HepG2 (cell line): ENCODE measurements around the gene ATAD2B. TPM values are rescaled to one million over a fixed set of nuclear protein-coding genes. Genes with fewer than 3 reads are reported as not detected.
A peak's percentile ranks its signal among the peaks of the same experiment; 100 is the strongest.

Experiments
- ATAC-seq: fragments of 200-7000 bp; cut with Tn5 transposase; 3 replicates; pipeline ENCODE4 v1.9.1; 2020; ENCODE audit warnings: mild to moderate bottlenecking, moderate library complexity
- BruUV-seq: library from RNA; stranded (reverse); fragments of 400-500 nt; replicated peaks from 2 replicates; lab custom pipeline; 2021; lab: Mats Ljungman, UMichigan
- CTCF ChIA-PET: fragments of 300-600 bp; formaldehyde crosslinking; extraction: SDS; loops from one replicate; lab custom pipeline; 2021; ENCODE audit warnings: low total read pairs, inconsistent platforms, low intra/inter-chr PET ratio; lab: Yijun Ruan, JAX
- POLR2A ChIA-PET: fragments of 350-600 bp; sonication (Branson Sonifier 250); formaldehyde crosslinking; loops from one replicate; lab custom pipeline; 2020; ENCODE audit warnings: antibody characterized with exemption, inconsistent platforms; lab: Yijun Ruan, JAX
- DNase-seq: peaks from one replicate; pipeline ENCODE4 v3.0.0-alpha.2; 2015; ENCODE audit warnings: low spot score
- FAIRE-seq: peaks from 3 replicates; lab custom pipeline; 2011; peaks lifted over from hg19 to GRCh38; lab: Jason Lieb, UNC
- H2AFZ ChIP-seq: one replicate; pipeline ENCODE4 v1.6.1; 2011; ENCODE audit warnings: low read length, inconsistent platforms
- H3K27ac ChIP-seq: fragments of 300-600 bp; 3 replicates; pipeline ENCODE4 v1.8.0; 2011; ENCODE audit warnings: mixed run types, mild to moderate bottlenecking, mixed read lengths, low read length, inconsistent platforms; ENCODE audit not compliant: insufficient read depth; ENCODE audit errors: extremely low read length
- H3K27me3 ChIP-seq, 2 experiments: fragments of 200-600 bp in 1 of 2; 2 replicates in 1 of 2; 3 replicates in 1 of 2; pipeline versions ENCODE4 v1.6.0 to v1.8.0; 2011; ENCODE audit warnings: low read length in 2 of 2, mild to moderate bottlenecking in 2 of 2, moderate library complexity in 2 of 2, inconsistent platforms in 1 of 2; ENCODE audit not compliant: insufficient read depth in 2 of 2, control insufficient read depth in 1 of 2
- H3K36me3 ChIP-seq, 2 experiments: fragments of 200-600 bp in 1 of 2; replicated peaks in 1 of 2; 2 replicates in 1 of 2; 3 replicates in 1 of 2; pipeline versions ENCODE4 v1.5.1 to v1.8.0; 2011; ENCODE audit warnings: low read length in 2 of 2, inconsistent platforms in 1 of 2; ENCODE audit not compliant: insufficient read depth in 2 of 2, control insufficient read depth in 1 of 2
- H3K4me1 ChIP-seq: 2 replicates; pipeline ENCODE4 v1.5.1; 2012; ENCODE audit warnings: low read length, inconsistent platforms; ENCODE audit not compliant: insufficient read depth
- H3K4me2 ChIP-seq: 2 replicates; pipeline ENCODE4 v1.6.0; 2011; ENCODE audit warnings: low read depth, low read length, inconsistent platforms
- H3K4me3 ChIP-seq, 3 experiments: fragments of 200-600 bp in 1 of 3; sonication (generic), shearing (Covaris generic) in 1 of 3; replicated peaks in 1 of 3; 2 replicates each; pipeline ENCODE4 v1.5.1; 2011 to 2016; ENCODE audit warnings: low read length in 3 of 3, inconsistent platforms in 2 of 3, low read depth in 2 of 3, mild to moderate bottlenecking in 2 of 3, control low read depth in 1 of 3, mixed read lengths in 1 of 3; ENCODE audit not compliant: insufficient read depth in 1 of 3
- H3K79me2 ChIP-seq: one replicate; pipeline ENCODE4 v1.6.1; 2011; ENCODE audit warnings: low read length, inconsistent platforms; ENCODE audit not compliant: insufficient read depth
- H3K9ac ChIP-seq: 2 replicates; pipeline ENCODE4 v1.6.0; 2011; ENCODE audit warnings: mild to moderate bottlenecking, low read depth, low read length, inconsistent platforms; ENCODE audit not compliant: insufficient read depth
- H3K9me3 ChIP-seq: 2 replicates; pipeline ENCODE4 v1.5.1; 2012; ENCODE audit warnings: mild to moderate bottlenecking, low read length
- H4K20me1 ChIP-seq: 2 replicates; pipeline ENCODE4 v1.6.0; 2011; ENCODE audit warnings: inconsistent platforms, mild to moderate bottlenecking, low read length, moderate library complexity; ENCODE audit not compliant: insufficient read depth
- BRF2 ChIP-seq: sonication (generic); formaldehyde crosslinking; IDR thresholded peaks from 2 replicates; pipeline ENCODE4 v1.8.1; 2022; ENCODE audit warnings: mild to moderate bottlenecking, missing genetic modification reagents
- HMGXB4 ChIP-seq, 2 experiments: sonication (generic) in 1 of 2; formaldehyde crosslinking in 1 of 2; IDR thresholded peaks; 2 replicates each; pipeline versions ENCODE4 v1.4.0 to v1.6.1; 2018 to 2020; ENCODE audit warnings: missing genetic modification reagents in 2 of 2, borderline replicate concordance in 1 of 2, low read depth in 1 of 2, mild to moderate bottlenecking in 1 of 2, missing biosample characterization in 1 of 2
- SALL1 ChIP-seq: sonication (generic); formaldehyde crosslinking; IDR thresholded peaks from 2 replicates; pipeline ENCODE4 v1.8.0; 2022; ENCODE audit warnings: mild to moderate bottlenecking, missing genetic modification reagents
- WGBS: methylation state at CpG from one replicate; pipeline ENCODE4 v1.1.6; 2017; ENCODE audit warnings: low lambda C conversion rate; 5-methylcytosine and 5-hydroxymethylcytosine counted together
- in situ Hi-C: cut with HindIII; loops from 2 replicates; pipeline ENCODE4 v1.10.0; 2017; ENCODE audit warnings: low pct_unique_long_range_greater_than_20kb; ENCODE audit not compliant: extremely low pct_ligation_motif_present
- intact Hi-C: fragments of 100-400 bp; cut with micrococcal nuclease; formaldehyde crosslinking; loops from one replicate; pipeline ENCODE4 v1.10.0; 2022; ENCODE audit not compliant: unreplicated experiment
- polyA plus RNA-seq, 8 experiments: library from polyadenylated mRNA; depleted of rRNA in 3 of 8; stranded (reverse) in 7 of 8; unstranded in 1 of 8; fragments of >200 nt; fragmentation: Illumina TruSeq in 4 of 8; extraction: Trizol in 4 of 8; gene quantifications; 2 replicates each; pipeline versions ENCODE4 v1.2.1 to v1.2.3, GENCODE V29; 2011 to 2016; ENCODE audit warnings: low read depth in 4 of 8, missing spikeins in 1 of 8, mixed read lengths in 1 of 8; ENCODE audit not compliant: insufficient read depth in 1 of 8
- total RNA-seq, 5 experiments: library from RNA; depleted of rRNA; stranded (reverse); fragments of >200 nt; fragmentation: Illumina TruSeq; extraction: Trizol; gene quantifications; 2 replicates each; pipeline ENCODE4 v1.2.3, GENCODE V29; 2016; ENCODE audit warnings: low read depth in 1 of 5

The ATAD2B gene
- total and polyA plus RNA-seq, 2 of the 13 experiments (the other 11 are each of a cell fraction or from before 2014, with no cell fraction given): 5.3 to 22.2 TPM

DNA sequence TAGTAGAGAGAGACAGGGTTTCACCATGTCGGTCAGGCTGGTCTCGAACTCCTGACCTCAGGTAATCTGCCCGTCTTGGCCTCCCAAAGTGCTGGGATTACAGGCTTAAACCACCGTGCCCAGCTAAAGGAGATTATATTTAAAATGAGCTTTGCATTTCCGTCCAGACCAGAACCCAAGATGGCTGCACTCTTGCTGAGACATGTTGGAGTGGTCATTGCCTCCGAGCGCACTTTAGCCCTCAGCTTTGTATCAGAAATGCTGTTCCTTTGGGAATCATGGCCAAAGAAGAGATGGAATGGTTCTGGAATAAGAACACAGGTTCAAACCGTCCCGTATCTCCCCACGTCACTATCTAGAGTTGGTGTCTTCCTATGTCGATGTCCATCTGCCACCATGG lies 16.7 kb upstream of the ATAD2B start:
- peak in 1 of 2 experiments; percentile 15; a peak in 1 of 4 replicates for TF ChIP-seq HMGXB4 (CRISPR knock-in tag; IDR thresholded peaks at IDR 0.05; ENCODE audit: borderline replicate concordance in 1 of 2, low read depth in 1 of 2)
- no peak for TF ChIP-seq SALL1 (CRISPR knock-in tag)
- no peak for TF ChIP-seq BRF2
- TF ChIP-seq, all 625 proteins: peak for 1
- Histone ChIP-seq H3K79me2 (peaks cover 68% of the 10 kb centered on the region), H3K36me3 (peaks cover 0 to 3% of the 10 kb centered on the region in 2 experiments; a peak in 1 of 5 replicates), H3K9me3 (no peaks in the 10 kb centered on the region), H2AFZ (no peak overlapping the region), H3K27me3 (peaks cover 0 to 3% of the 10 kb centered on the region in 2 experiments; a peak in 1 of 5 replicates), H3K4me3 (no peak overlapping the region), H3K9ac (no peak overlapping the region), H3K27ac (no peak overlapping the region), H3K4me1 (peaks cover 49% of the 10 kb centered on the region), H4K20me1 (peaks cover 3% of the 10 kb centered on the region; the same call in 1 of the 2 replicates), H3K4me2 (0 out of 2 replicates have a peak overlapping the region, but pooled peaks have one; percentile 48)
- ATAC-seq (no peak), DNase-seq (no peak), FAIRE-seq (no peak)
- ChIA-PET POLR2A (interaction anchor here (1.7 kb wide), 1 partner anchor 72 kb away, joined by 3 read pairs; no protein-coding TSS in a partner anchor), CTCF (no interaction called here)
- no TSS peak for BruUV-seq
- 97% methylated on average over 11 of the region's 11 CpGs for WGBS
- in situ Hi-C loops: no loop called here
- intact Hi-C loops: no loop called here
